K562 (cell line): ENCODE data around the gene LIN28B. TPM values are rescaled to one million over a fixed set of nuclear protein-coding genes. Genes with fewer than 3 reads are reported as not detected.

Source experiments
- ATF4 ChIP-seq: fragments of 450-650 bp; formaldehyde crosslinking; IDR thresholded peaks from 2 replicates; pipeline ENCODE4 v1.4.0; 2022; ENCODE audit warnings: mild to moderate bottlenecking, moderate library complexity
- HMG20A ChIP-seq: fragments of 450-650 bp; formaldehyde crosslinking; conservative IDR thresholded peaks from 2 replicates; pipeline ENCODE4 v1.4.0; 2020; ENCODE audit warnings: mild to moderate bottlenecking, mixed read lengths
- MCM7 ChIP-seq, 2 experiments: fragments of 450-650 bp; IDR thresholded peaks; 2 replicates each; pipeline ENCODE4 v1.6.1; 2016 to 2018
- REST ChIP-seq, 2 experiments: fragments of 450-650 bp; formaldehyde crosslinking in 1 of 2; IDR thresholded peaks; 2 replicates each; pipeline versions ENCODE4 v1.4.0 to v1.6.1; 2014 to 2020; ENCODE audit warnings: mild to moderate bottlenecking in 2 of 2, borderline replicate concordance in 1 of 2, low read depth in 1 of 2
- SUPT5H ChIP-seq: fragments of 450-650 bp; IDR thresholded peaks from 2 replicates; pipeline ENCODE4 v1.6.1; 2016
- ZBTB2 ChIP-seq: fragments of 450-650 bp; IDR thresholded peaks from 2 replicates; pipeline ENCODE4 v1.6.1; 2016; ENCODE audit warnings: antibody characterized with exemption
- ZNF318 ChIP-seq, 2 experiments: fragments of 450-650 bp; IDR thresholded peaks; 2 replicates each; pipeline ENCODE4 v1.6.1; 2016; ENCODE audit warnings: mild to moderate bottlenecking in 2 of 2, borderline replicate concordance in 1 of 2, low read depth in 1 of 2, moderate library complexity in 1 of 2
- polyA plus RNA-seq, 8 experiments: library from polyadenylated mRNA; depleted of rRNA in 4 of 8; stranded (reverse) in 5 of 8; unstranded in 3 of 8; fragments of >200 nt; fragmentation: Nextera tagmentation in 2 of 8; fragmentation: Illumina TruSeq in 1 of 8; extraction: Ambion mirVana in 2 of 8; extraction: Trizol in 1 of 8; gene quantifications; 2 replicates each; pipeline versions ENCODE4 v1.2.1 to v1.2.3, GENCODE V29; 2011 to 2014; ENCODE audit warnings: inconsistent platforms in 1 of 8, missing spikeins in 1 of 8
- total RNA-seq, 7 experiments: library from RNA; depleted of rRNA in 6 of 7; stranded (reverse); fragments of >200 nt in 6 of 7; fragmentation: Illumina TruSeq in 2 of 7; extraction: Trizol in 2 of 7; gene quantifications; 2 replicates each; pipeline versions ENCODE4 v1.2.1 to v1.2.3, GENCODE V29; 2011 to 2021; ENCODE audit warnings: low replicate concordance in 1 of 7

Gene LIN28B
- total and polyA plus RNA-seq, 9 of the 15 experiments (the other 6 are each of a cell fraction or from before 2014, with no cell fraction given) = 20.9 to 77.3 (median 42.1) TPM

GRCh38 chr6:104958178-104959025 is 1.5 kb downstream of the LIN28B start (continued):
- no peak for TF ChIP-seq REST (IDR thresholded peaks at IDR 0.05; ENCODE audit: borderline replicate concordance)
- TF ChIP-seq REST (CRISPR knock-in tag; IDR thresholded peaks at IDR 0.05; ENCODE audit: low read depth) = no peak
- no peak for TF ChIP-seq ZNF318 (IDR thresholded peaks at IDR 0.05; ENCODE audit: borderline replicate concordance in 1 of 2, low read depth in 1 of 2)
- TF ChIP-seq ATF4 = no peak
- no peak for TF ChIP-seq ZBTB2
- TF ChIP-seq SUPT5H = no peak; the same call in none of the 2 replicates
- no peak for TF ChIP-seq MCM7 (IDR thresholded peaks at IDR 0.05)
- TF ChIP-seq HMG20A (CRISPR knock-in tag) = no peak
